Activated gamma-delta T cell treated with anti-CD3 and anti-CD28 coated beads, Interleukin-2, amount 50 U/mL, for 16 hours (primary cell): ENCODE results near the gene TBC1D22A.
"Not testable (repeated sequence)": the region's sequence is repeated elsewhere in the genome, so short reads cannot be mapped to it uniquely, and the experiment has no call there.

ENCODE experiments used
- DNase-seq: peaks from one replicate; pipeline ENCODE4 v3.0.0-alpha.2; 2020; ENCODE audit warnings: low read depth

TBC1D22A gene

DNA sequence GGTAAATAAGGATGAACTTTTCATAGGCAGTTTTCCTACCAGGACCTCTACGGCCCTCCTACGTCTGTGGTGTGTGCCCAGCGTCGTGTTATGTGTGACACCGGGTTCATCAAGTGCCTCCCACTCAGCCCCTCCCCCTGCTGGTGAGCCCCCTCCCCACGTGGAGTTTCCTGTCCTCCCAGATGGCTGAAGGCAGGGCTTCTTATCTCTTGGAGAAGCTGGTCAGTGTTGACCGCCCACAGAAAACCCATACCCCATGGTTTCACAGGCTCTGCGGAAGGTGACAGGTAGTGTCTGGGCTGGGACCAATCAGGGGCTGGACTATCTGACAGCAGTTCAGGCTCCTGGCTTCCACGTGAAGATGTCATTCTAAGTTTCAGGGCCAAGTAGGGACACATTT, 393.5 kb downstream of the TBC1D22A start:
- no peak for DNase-seq

DNA sequence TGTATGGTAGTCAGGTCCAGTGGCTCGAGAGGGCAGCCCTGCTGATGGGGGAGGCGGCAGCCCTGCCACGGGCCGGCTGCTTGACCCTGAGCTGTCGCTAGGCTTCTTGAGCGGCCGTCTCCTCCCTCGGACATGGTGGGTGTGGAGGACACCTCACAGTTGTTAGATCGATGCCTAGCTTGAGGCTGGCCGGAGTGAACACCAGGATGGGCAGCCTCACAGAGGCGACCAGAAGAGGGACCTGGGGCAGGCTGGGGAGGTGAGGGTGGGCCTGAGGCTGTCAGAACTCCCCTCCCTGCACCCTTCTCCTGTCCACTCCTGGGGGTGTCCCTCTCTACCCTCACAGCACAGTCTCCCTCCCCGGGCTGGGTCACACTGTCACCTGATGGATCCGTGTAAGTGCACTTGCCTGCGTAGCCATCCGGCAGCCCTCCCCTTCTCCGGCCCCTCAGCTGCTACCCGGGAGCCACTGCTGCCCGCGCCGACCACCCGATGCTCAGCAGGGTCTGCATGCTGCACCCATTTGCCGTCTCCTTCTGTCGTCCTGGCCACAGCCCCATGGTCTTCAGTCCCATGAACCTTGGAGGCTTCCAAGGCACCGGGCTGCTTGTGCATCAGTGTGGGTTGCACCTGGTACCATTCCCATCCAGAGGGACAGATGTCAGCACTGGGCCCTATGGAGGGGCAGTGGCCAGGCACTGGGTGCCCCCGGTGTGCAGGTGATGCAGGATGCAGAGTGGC, 394.1 kb downstream of the TBC1D22A start:
- DNase-seq = no peak

DNA sequence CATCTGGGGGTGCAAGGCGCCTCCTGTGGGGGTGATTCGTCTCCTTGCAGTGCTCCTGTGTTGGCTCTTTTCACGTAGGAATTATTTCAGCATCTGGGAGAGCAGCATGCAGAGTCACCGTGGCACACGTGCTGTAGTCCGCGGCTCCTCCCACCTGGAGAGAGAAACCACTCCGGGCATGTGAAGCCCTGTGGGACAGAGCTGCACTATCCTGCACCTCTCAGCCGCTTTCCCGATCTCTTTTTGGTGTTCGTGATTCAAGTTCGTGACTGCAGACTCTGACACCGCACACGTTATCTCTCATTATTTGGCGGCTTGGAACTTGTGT, 394.6 kb downstream of the TBC1D22A start:
- DNase-seq = no peak

DNA sequence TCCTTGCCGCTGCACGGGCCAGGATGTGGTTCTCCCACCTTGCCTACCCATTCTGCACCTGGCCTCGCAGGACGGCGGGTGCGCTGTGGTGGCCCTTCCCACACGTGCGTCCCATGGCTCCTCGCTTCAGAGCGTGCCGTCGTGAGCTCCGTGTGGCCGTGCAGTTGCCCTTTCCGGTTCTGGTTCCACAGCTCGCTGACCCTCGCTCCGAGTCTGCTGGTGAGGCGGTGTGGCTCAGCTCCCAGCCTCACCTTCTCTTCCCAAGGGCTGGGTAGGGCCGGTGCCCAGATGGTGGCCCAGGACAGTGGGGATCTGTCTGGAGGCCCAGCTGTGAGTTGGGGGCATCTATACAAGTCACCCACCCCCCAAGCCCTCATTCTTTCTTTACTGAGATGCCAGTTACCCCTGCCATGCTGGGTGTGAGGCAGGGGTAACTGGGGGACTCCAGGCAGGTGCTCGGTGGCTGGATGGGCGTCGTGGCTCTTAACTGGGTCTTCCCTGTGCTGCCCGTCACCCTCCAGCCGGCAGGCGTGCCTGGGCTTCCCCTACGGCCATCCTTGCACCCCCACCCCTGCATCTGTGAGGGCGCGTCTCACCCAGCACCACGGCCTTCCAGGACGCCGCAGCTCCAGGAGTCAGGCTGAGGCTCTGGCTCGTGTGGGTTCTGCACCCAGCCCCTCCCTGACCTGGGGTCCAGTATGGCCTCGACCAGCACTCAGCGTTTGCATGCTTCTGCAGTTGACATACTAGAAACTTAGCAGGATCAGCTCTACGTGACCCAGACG, 395.2 kb downstream of the TBC1D22A start:
- no peak for DNase-seq

DNA sequence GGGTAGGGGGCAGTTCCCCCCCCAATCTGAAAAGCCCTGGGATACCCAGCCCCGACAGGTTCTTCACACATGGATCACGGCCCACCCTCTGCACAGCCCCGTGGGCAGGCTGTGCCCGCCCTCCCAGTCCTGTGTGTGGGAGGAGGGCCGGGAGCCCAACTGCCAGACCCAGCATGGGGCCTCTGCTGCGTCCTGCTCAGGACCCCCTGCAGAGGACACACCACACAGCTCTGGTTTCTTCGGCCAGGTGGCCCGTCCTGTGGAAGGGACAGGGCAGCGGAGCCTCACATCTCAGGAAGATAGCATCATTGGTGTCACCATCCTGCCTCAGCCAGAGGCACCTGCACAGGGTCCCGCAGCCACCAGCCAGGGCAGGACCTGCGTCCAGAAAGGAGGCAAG, 396.0 kb downstream of the TBC1D22A start:
- DNase-seq = no peak

DNA sequence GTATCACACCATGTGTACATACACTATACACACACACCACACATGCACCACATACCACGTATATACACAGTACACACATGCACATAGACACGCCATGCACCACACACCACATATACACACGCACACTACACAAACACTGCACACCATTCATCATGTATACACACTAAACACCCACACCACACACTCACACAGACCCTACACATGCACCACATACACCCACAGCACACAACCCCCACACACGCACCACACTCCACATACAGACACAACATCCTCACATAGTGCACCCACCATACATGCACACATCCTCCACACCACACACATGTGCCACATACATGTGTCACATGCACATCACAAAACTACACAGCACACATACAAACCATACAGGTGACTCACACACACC, 397.1 kb downstream of the TBC1D22A start:
- no peak for DNase-seq

DNA sequence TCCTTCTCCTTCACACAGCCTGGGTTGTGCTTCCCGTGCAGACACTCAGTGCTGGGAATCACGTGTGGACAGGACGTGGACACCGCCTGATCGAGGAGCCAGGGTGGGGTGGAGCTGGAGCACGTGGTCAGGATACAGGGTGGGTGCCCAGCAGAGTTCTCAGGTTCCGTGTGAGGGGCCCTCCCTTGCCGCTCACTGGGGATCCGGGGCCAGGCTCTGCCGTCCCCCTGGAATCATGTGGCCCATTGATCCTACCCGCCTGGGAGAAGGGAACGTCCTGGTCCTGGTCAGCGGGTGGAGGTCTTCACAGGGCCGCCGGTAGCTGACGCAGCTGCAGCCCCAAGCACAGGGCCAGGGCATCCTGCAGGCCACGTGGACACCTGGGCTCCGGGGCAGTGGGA, 397.7 kb downstream of the TBC1D22A start:
- DNase-seq = no peak

DNA sequence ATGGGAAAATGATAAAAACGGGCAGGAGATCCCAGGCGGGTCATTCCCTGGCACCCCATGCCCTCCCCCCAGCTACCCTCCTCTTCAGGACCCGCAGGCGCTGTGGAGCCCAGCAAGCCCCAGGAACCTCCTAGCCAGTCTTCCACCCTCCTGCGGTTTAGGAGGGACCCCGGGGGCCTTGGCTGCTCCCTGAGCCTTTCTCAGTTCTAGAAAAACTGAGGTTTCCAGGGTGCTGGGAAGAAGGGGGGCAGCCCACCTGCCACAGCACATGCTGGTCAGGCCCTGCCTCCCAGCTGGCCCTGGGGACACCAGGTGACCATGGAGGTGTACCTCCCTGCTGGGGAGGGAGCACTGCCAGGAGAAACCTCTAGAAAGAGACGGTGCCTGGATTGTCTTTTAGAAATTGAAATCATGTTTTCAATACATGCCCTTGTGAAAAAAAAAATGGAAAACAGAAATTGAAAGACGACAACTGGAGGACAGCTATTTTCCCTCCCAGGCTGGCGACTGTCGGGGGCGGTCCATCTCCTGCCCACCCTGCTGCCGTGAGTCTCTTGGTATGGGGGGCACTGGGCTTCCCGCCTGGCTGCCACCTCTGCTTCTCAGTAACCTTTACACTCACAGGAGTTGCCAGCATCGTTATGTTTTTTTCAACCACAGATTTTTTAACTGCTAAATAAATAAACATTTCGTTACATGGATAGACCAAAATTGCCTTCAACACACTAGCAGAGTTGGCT, 398.5 kb downstream of the TBC1D22A start:
- no peak for DNase-seq

DNA sequence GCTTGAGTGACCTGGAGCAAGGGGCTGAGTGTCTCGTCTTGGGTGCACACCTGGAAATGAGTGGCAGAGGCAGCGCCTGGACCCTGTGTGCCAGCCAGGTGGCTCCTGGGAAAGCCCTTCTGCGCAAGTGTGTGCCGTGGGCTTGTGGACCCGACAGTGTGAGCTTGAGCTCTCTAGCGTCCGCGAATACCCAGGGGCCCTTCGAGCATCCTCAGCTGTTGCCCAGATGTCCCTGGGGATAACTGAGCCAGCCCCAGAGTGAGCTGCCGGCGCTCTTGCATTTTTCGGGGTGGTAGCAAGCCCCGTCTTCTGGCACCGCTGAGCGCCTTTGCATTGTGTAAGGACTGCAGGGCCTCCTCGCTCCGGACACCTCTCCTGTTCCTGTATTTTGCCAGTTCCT, 399.2 kb downstream of the TBC1D22A start:
- DNase-seq = no peak

DNA sequence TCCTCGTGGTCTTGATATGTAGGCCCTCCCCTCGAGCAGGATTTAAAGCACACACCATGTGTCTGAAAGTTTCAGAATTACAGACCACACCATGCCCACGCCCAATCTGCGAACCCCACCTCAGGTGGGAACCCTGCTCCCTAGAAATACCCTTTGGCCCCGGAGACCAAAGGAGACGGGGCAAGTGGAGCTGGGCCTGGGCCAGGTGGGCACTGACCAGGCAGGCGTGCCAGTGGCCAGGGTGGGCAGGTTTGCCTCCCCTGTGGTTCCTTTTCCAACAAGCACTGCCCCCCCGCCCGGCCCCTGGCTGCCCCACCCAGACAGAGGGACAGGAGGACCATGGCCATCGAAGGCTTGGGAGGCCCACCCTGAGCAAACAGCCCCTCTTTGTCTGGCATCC, 400.4 kb downstream of the TBC1D22A start:
- DNase-seq = no peak

DNA sequence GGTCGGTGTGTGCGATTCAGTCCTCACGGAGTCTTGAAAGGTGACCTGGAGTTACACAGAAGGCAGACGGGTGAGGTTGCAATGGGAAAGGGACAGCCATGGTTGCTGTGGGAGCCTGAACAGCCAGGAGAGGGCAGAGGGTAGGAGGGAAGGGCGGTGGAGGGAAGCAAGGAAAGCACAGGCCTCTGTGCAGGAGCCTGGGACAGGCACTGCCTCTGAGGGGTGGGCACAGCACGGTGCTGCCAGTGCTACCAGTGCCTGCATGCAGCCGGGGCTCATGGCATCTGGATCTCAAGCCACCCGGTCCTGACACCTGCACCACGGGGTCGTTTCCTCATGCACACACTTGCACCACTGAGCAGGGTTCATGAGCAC, 401.0 kb downstream of the TBC1D22A start:
- DNase-seq = no peak

DNA sequence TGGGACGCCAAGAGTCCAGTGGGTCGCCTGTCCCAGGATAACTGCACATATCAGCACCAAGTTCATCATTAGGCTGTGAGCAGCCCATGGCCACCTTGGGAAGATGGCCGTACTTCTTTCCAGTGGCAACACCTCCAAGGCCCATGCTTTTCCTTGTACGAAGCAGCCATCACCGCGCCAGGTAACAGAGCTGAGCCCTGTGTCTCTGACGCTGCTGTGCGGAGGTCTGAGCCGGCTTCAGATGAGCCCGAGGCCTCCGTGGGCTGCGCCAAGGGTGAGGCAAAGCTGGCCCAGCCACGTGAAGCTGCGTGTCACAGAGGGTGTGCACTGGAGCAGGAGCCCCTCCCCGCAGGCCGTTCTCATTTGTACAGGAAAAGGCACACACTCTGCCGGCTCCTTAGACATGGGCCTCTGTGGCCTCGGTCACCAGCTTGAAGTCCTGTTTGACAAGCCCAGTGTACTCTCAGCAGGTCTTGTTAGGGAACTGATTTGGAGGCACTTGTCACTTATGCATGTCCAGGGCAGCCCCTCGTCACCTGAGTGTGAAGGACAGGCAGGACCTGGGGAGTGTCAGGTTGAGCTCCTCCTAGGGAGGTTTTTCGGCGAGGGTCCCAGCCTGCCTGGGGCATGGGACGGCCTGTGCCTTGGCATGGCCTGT, 401.5 kb downstream of the TBC1D22A start:
- DNase-seq = no peak

DNA sequence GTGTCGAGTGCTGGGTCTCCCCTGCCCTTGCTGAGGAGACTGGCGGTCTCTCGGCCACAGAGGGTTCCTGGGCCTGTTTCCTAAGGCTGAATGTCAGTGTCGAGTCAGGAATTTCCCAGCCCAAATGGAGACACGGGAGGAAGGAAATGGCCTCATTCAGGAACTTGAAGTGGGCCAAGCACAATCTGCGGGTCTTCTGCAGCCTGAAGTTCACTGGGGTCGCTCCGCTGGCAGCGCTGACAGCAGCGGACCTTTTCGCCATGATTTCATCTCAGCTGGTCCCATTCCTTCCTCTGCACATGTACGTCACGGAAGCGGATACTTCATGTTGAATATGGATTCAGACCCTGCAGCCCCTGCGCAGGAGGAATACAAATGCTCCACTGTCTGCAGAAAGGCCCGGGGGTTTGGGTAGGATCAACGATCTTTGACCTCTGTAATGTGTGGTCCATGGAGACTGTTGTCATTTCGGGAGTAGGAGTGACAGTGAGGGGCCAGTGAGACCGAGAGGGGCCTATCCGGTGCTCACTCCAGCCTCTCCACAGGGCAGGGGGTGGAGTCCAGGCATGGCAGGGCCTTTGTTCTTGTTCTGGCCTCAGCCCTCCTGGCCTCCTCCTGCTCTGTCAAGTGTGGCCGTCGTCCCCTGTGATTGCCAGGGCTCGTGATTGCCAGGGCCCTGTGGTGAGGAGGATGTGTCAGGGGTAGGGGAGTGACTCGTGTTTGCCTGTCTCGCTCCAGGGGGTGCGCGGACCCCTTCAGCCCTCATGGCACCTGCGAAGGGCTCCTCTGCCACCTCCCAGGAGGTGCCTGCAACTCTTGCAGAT, 402.3 kb downstream of the TBC1D22A start:
- no peak for DNase-seq

DNA sequence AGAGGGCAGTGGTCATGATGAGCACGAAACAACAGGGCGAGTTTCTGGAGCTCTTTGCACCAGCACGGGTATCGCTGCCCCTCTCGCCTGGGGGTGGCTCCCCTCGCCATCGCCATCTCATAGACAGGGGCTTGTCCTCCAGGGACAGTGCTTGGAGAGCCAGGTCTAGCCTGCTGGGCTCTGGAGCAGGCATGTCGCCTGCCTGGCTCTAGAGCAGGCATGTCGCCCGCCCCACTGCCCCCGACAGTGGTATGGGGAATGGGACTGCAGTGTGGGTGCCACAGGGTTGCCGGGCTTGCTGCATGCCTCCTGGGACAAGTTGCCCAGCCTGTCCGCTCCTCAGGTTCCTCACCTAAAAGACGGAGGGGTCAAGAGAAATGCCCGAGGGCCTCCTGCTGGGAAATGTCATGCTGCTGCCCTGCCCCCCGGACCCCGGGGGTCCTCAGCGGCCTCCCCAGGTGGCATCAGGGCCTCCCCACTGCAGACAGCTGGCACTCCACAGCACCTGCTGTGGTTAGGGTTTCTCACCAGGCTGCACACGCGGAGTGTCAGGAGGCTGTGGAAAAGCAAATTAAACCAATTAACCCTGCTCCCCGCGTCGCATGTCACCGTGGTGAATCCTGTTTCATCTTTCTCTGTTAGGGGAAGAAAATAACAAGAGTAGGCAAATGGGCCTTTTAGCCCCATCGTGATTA, 403.0 kb downstream of the TBC1D22A start:
- no peak for DNase-seq

DNA sequence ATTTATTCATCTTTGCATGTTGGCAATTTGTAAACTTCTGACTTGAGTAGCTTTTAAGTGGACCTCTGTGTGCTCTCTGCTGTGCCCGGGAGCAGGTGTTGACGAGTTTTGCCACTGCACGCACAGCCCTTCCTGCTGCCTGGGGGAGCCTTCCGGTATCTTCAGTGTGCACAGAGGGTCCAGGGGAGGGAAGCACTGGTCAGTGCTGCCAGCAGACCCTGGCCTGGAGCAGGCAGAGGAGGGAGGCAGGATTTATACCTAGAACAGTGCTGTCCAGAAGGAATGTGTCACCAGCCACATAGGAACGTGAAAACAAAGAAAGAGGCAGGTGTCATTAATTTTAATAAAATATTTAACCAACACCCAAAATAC, 403.6 kb downstream of the TBC1D22A start:
- DNase-seq = no peak

DNA sequence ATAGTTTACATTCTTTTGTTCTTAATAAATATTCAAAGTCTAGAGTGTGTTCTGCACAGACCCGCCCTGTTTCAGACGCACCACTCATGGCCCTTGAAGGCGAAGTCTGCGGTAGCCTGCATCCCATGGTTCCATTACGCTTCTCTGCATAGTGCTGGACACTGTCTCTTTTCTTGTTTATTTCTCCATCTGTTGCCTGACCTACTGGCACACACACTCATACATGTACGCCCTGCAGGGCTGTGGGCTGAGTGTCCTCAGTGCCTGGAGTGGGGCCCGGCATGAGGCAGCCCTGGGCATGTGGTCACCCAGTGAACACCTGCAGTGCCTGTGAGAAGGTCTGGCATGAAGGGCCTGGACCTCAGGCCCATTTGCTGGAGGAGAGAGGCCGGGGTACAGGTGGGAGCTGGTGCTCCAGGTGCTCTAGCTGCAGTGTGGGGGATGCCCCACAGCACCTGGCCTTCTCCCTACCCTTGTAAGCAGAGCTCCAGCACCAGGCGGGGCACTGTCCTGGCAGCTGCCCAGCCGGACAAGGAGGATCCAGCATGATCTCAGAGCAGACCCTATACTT, 404.1 kb downstream of the TBC1D22A start:
- no peak for DNase-seq

DNA sequence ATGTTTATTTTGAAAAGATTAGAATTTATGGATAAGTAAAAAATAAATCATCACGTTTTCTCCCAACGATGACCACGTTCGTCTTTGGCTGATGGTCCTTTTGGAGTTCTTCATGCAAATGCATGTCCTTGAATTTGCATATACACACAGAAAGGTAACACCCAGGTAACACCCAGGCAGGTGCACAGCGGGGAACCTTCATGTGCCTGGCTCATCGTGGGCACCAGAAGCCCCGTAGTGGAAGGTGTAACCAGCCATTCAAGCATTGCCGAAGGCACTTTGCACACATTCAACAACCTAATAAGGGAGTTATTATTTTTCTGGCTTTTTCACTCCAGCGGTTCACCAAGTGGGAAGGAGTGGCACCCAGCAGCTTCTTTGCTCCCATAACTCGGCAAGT, 404.6 kb downstream of the TBC1D22A start:
- DNase-seq = no peak

DNA sequence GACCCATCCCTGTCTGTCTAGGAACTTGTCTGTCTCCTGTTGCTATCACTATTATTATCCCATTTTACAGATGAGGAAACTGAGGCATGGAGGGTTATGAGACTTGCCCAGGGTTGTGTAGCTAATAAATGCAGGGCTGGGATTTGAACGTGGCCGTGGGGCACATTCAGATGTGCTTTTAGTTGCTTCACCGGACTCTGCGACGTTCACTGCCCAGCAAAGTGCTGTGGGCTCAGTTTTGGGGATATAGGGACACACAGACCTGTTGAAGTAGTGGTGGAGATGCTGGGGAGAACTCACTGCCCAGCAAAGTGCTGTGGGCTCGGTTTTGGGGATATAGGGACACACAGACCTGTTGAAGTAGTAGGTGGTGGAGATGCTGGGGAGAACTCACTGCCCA, 405.5 kb downstream of the TBC1D22A start:
- DNase-seq = not testable (repeated sequence)

DNA sequence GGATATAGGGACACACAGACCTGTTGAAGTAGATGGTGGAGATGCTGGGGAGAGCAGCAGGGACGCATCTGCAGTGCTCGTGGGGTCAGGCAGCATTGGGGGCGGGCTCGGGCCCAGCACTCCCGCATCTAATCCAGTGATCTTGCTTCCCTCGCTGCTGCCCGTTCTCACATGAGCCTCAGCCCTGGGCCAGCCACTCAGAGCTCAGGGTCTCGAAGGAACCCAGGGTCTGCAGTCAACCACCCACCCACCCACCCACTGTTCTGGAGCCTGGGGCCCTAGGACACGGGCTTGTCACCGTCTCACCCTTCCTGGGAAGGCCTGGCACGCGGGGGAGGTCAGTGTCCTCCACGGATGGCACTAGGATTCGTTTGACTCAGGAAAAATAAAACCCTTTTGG, 406.0 kb downstream of the TBC1D22A start:
- no peak for DNase-seq

DNA sequence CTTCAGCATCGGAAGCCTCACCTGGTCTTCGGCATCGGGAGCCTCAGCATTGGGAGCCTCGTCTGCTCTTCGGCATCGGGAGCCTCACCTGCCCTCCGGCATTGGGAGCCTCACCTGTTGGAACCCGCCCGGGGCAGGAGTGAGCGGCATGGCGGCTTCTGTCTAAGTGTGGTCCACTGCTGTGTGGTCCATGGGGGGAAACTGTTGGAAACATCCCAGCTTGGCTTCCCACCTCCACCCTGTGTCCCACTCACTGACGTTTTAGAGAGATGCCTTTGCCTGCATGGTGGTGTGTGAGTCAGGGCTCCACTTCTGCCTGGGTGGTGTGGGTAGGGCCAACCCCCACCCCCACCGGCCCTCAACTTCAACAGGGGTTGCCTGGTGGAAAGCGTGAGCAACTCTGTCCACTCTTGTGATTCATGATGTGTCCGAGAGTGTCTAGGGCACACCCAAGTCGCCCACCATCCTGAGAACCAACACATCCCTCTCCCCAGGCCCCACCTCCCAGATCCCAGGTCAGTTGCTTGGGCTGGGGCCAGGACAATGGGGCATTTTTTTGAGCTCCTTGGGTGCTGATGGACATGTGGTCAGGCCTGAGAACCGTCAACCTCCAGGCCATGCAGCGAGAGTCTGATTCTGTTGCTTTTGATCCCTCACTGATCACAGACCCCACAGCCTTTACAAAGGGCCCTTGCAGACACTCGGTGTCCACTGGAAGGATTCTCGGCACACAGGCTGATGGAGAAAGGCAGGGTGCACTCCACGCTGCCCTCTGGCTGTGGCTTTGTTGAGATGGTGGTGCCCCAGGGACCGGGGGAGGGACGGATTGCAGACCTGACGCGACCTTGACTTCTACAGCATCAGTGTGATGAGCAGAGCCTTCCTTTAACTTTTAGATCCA, 406.7 kb downstream of the TBC1D22A start:
- no peak for DNase-seq
